Osteocyte (in vitro differentiated cells): Measurements from ENCODE around the gene ZNF346. TPM values are rescaled to one million over a fixed set of nuclear protein-coding genes. Genes with fewer than 3 reads are reported as not detected.

ENCODE experiments used
- DNase-seq: peaks from one replicate; pipeline ENCODE4 v3.0.0; 2021; ENCODE audit warnings: mixed read lengths; ENCODE audit not compliant: unreplicated experiment; ENCODE audit errors: extremely low spot score
- H3K27ac Mint-ChIP-seq: one replicate; pipeline ENCODE4 v1.8.0; 2021; ENCODE audit warnings: mild to moderate bottlenecking, mixed read lengths; ENCODE audit not compliant: unreplicated experiment
- H3K27me3 Mint-ChIP-seq: one replicate; pipeline ENCODE4 v1.8.0; 2021; ENCODE audit warnings: mixed read lengths; ENCODE audit not compliant: unreplicated experiment
- H3K36me3 Mint-ChIP-seq: one replicate; pipeline ENCODE4 v1.8.0; 2021; ENCODE audit warnings: mixed read lengths; ENCODE audit not compliant: unreplicated experiment
- H3K4me1 Mint-ChIP-seq: one replicate; pipeline ENCODE4 v1.8.0; 2021; ENCODE audit warnings: mixed read lengths; ENCODE audit not compliant: unreplicated experiment
- H3K4me3 Mint-ChIP-seq: one replicate; pipeline ENCODE4 v1.8.0; 2021; ENCODE audit warnings: mild to moderate bottlenecking, moderate library complexity, mixed read lengths; ENCODE audit not compliant: unreplicated experiment
- H3K9me3 Mint-ChIP-seq: one replicate; pipeline ENCODE4 v1.8.0; 2021; ENCODE audit warnings: mixed read lengths; ENCODE audit not compliant: unreplicated experiment
- total RNA-seq: library from RNA; stranded (reverse); gene quantifications from 2 replicates; pipeline ENCODE4 v1.2.1, GENCODE V29; 2021
- TF ChIP-seq, protein P1 (sequence below): fragments of 200-600 bp; sonication (generic); IDR thresholded peaks from 2 replicates; pipeline ENCODE4 v1.5.0; 2021; ENCODE audit warnings: antibody characterized with exemption, mild to moderate bottlenecking, moderate library complexity

Gene ZNF346
- total RNA-seq, 1 donor from 2014 or later = 26.9 TPM

DNA sequence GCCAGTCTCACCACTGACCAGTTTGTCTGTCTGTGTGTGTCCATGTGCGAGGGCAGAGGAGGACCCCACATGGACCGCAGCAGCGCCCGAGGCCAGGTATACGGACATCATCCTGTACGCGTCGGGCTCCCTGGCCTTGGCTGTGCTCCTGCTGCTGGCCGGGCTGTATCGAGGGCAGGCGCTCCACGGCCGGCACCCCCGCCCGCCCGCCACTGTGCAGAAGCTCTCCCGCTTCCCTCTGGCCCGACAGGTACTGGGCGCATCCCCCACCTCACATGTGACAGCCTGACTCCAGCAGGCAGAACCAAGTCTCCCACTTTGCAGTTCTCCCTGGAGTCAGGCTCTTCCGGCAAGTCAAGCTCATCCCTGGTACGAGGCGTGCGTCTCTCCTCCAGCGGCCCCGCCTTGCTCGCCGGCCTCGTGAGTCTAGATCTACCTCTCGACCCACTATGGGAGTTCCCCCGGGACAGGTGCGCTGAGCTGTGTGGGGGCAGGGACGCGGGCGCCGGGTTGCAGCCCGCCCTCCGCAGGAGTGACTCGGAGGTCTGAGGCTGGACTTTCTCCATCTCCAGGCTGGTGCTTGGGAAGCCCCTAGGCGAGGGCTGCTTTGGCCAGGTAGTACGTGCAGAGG is 70.7 kb downstream of the ZNF346 start:
- DNase-seq = no peak
- Mint-ChIP-seq H3K27me3 (no peaks in the 10 kb centered on the region), H3K27ac (no peak overlapping the region), H3K9me3 (no peaks in the 10 kb centered on the region), H3K4me3 (no peak overlapping the region), H3K4me1 (peaks cover 27% of the 10 kb centered on the region), H3K36me3 (no peaks in the 10 kb centered on the region)
- TF ChIP-seq, protein P1, sequence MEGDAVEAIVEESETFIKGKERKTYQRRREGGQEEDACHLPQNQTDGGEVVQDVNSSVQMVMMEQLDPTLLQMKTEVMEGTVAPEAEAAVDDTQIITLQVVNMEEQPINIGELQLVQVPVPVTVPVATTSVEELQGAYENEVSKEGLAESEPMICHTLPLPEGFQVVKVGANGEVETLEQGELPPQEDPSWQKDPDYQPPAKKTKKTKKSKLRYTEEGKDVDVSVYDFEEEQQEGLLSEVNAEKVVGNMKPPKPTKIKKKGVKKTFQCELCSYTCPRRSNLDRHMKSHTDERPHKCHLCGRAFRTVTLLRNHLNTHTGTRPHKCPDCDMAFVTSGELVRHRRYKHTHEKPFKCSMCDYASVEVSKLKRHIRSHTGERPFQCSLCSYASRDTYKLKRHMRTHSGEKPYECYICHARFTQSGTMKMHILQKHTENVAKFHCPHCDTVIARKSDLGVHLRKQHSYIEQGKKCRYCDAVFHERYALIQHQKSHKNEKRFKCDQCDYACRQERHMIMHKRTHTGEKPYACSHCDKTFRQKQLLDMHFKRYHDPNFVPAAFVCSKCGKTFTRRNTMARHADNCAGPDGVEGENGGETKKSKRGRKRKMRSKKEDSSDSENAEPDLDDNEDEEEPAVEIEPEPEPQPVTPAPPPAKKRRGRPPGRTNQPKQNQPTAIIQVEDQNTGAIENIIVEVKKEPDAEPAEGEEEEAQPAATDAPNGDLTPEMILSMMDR = no peak

DNA sequence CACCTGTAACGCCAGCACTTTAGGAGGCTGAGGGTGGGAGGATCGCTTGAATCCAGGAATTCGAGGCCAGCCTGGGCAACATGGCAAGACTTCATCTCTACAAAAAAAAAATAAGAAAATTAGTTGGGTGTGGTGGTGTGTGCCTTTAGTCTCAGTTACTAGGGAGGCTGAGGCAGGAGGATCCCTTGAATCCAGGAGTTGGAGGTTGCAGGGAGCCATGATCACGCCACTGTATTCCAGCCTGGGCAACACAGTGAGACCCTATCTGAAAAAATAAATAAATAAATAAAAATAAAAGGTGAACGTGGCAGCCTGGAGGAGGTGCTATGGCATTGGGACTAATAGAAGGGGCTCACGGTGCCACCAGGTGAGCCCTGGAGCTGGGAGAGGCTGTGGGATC is 71.3 kb downstream of the ZNF346 start:
- H3K4me3 Mint-ChIP-seq = no peak overlapping the region
- DNase-seq = no peak

DNA sequence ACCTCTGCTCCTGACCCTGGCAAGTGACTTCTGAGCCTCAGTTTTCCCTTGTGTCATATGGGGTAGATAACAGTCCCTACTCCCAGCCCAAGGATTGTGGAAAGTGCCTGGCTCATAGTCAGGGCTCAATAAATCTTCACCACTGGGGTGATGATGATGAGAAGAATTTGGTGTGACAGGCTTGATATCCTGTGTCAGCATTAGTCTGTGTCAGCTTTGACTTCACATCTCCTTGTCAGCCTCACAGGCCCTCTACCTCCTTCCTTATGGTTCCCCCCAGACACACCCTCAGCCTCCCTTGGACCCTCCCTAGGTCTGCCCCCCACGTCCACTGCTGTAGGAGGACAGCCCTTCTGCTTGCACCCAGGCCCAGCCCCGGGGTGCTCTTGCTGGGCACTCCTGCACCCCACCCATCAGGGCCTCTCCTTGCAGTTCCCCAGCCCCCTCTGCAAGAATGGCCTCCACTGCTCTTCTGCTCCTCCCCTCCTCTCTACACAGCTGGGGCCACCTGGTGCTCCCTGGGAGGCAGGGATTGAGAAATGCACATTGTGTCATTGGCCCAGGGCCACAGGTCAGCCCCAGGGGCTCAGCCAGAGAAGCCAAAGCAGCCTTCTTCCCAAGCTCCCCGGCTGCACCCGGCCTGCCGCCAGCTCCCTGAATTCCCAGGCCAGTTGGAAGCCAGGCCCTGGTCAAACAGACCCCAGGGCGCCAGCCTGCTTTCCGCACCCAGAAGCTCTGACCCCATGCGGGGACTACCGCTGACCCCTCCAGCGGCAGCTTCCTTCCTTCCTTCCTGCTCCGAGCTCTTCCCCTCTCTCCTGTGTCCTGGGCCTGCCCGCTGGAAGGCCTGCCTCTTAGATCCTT is 72.0 kb downstream of the ZNF346 start:
- TF ChIP-seq, protein P1 = no peak
- no peak for DNase-seq
- H3K4me1 Mint-ChIP-seq = peaks cover 30% of the 10 kb centered on the region

More for the DNA sequence above, 71.3 kb downstream of the ZNF346 start:
- no peaks in the 10 kb centered on the region for H3K36me3 Mint-ChIP-seq
- TF ChIP-seq, protein P1 = no peak
- no peaks in the 10 kb centered on the region for H3K9me3 Mint-ChIP-seq
- no peaks in the 10 kb centered on the region for H3K27me3 Mint-ChIP-seq
- no peak overlapping the region for H3K27ac Mint-ChIP-seq
- peaks cover 31% of the 10 kb centered on the region for H3K4me1 Mint-ChIP-seq

DNA sequence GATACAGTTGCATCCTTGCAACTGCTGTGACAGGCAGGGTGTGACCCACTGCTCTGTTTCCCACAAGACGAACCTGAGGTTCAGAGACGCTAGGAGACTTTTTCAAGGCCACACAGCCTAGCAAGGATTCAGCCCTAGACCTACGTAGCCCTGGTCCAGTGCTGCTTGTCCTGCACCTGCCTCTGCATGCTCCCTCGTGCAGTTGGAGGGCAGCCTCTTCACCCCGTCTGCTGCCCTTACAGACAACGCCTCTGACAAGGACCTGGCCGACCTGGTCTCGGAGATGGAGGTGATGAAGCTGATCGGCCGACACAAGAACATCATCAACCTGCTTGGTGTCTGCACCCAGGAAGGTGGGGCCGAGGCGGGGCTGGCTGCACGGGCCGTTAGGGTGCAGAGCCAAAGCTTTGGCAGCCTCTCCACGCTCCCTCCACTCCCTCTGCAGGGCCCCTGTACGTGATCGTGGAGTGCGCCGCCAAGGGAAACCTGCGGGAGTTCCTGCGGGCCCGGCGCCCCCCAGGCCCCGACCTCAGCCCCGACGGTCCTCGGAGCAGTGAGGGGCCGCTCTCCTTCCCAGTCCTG is 72.7 kb downstream of the ZNF346 start:
- H3K4me1 Mint-ChIP-seq = peaks cover 30% of the 10 kb centered on the region
- TF ChIP-seq, protein P1 = no peak
- no peak overlapping the region for H3K27ac Mint-ChIP-seq
- H3K9me3 Mint-ChIP-seq = no peaks in the 10 kb centered on the region
- H3K4me3 Mint-ChIP-seq = no peak overlapping the region
- no peak for DNase-seq
- H3K27me3 Mint-ChIP-seq = no peaks in the 10 kb centered on the region
- no peaks in the 10 kb centered on the region for H3K36me3 Mint-ChIP-seq

More for the DNA sequence above, 72.0 kb downstream of the ZNF346 start:
- Mint-ChIP-seq H3K27ac (no peak overlapping the region), H3K9me3 (no peaks in the 10 kb centered on the region), H3K27me3 (no peaks in the 10 kb centered on the region), H3K36me3 (no peaks in the 10 kb centered on the region), H3K4me3 (no peak overlapping the region)
